ENCODE measurements around the gene BRD3OS. TPM values are rescaled to one million over a fixed set of nuclear protein-coding genes. Genes with fewer than 3 reads are reported as not detected.

The BRD3OS gene
- total RNA-seq, 4 donors from 2014 or later, result 7.4 to 23.9 (median 13.6) TPM

- Histone ChIP-seq H3K27me3 (no peaks in the 10 kb centered on the region), H3K9me3 (no peaks in the 10 kb centered on the region), H3K4me3 (no peak overlapping the region), H3K36me3 (no peaks in the 10 kb centered on the region), H3K27ac (no peak overlapping the region), H3K4me1 (no peaks in the 10 kb centered on the region)
- DNase-seq, result no peak
- intact Hi-C loops (cut with DNase I; ENCODE audit: low total_unique reads), result no loop called here
- TF ChIP-seq CTCF (IDR thresholded peaks at IDR 0.05), result no peak
- TF ChIP-seq POLR2A (IDR thresholded peaks at IDR 0.05), result no peak
Measured at GRCh38 chr9:134049236-134049635, 24.0 kb downstream of the BRD3OS start.

- Histone ChIP-seq H3K4me3 (no peak overlapping the region), H3K27me3 (no peaks in the 10 kb centered on the region), H3K9me3 (no peaks in the 10 kb centered on the region), H3K4me1 (no peaks in the 10 kb centered on the region), H3K36me3 (no peaks in the 10 kb centered on the region), H3K27ac (no peak overlapping the region)
- TF ChIP-seq POLR2A (IDR thresholded peaks at IDR 0.05) (no peak), CTCF (IDR thresholded peaks at IDR 0.05) (no peak)
- intact Hi-C loops (cut with DNase I; ENCODE audit: low total_unique reads), result no loop called here
- no peak for DNase-seq
Measured at GRCh38 chr9:134049772-134050588, 24.7 kb downstream of the BRD3OS start.

GRCh38 chr9:134050726-134051125 is 25.4 kb downstream of the BRD3OS start:
- Histone ChIP-seq H3K4me3 (no peak overlapping the region), H3K4me1 (peaks cover 0 to 6% of the 10 kb centered on the region in 2 donors), H3K9me3 (no peaks in the 10 kb centered on the region), H3K27ac (no peak overlapping the region), H3K27me3 (no peaks in the 10 kb centered on the region), H3K36me3 (no peaks in the 10 kb centered on the region)
- DNase-seq, result no peak
- no peak for TF ChIP-seq POLR2A (IDR thresholded peaks at IDR 0.05)
- TF ChIP-seq CTCF (IDR thresholded peaks at IDR 0.05), result no peak
- intact Hi-C loops (cut with DNase I; ENCODE audit: low total_unique reads), result no loop called here

GRCh38 chr9:134051319-134051718 is 26.0 kb downstream of the BRD3OS start:
- intact Hi-C loops (cut with DNase I; ENCODE audit: low total_unique reads), result no loop called here
- TF ChIP-seq POLR2A (IDR thresholded peaks at IDR 0.05) (no peak), CTCF (IDR thresholded peaks at IDR 0.05) (no peak)

GRCh38 chr9:134052491-134052890 is 27.2 kb downstream of the BRD3OS start:
- intact Hi-C loops (cut with DNase I; ENCODE audit: low total_unique reads), result no loop called here
- no peaks in the 10 kb centered on the region for H3K36me3 ChIP-seq
- no peaks in the 10 kb centered on the region for H3K9me3 ChIP-seq
- H3K4me3 ChIP-seq, result no peak overlapping the region
- H3K4me1 ChIP-seq, result peaks cover 6 to 15% of the 10 kb centered on the region in 2 donors
- no peak overlapping the region for H3K27ac ChIP-seq
- H3K27me3 ChIP-seq, result no peaks in the 10 kb centered on the region
- no peak for DNase-seq
- no peak for TF ChIP-seq CTCF (IDR thresholded peaks at IDR 0.05)
- TF ChIP-seq POLR2A (IDR thresholded peaks at IDR 0.05), result no peak

More at GRCh38 chr9:134051319-134051718, 26.0 kb downstream of the BRD3OS start:
- Histone ChIP-seq H3K9me3 (no peaks in the 10 kb centered on the region), H3K27me3 (no peaks in the 10 kb centered on the region), H3K4me1 (peaks cover 0 to 11% of the 10 kb centered on the region in 2 donors), H3K4me3 (no peak overlapping the region), H3K27ac (no peak overlapping the region), H3K36me3 (no peaks in the 10 kb centered on the region)
- DNase-seq, result no peak
